RWPE2 (cell line): ENCODE data around the gene COL4A6.

Source experiments
- ATAC-seq: fragments of 200-7000 bp; cut with Tn5 transposase; 3 replicates; pipeline ENCODE4 v1.9.1; 2021; ENCODE audit warnings: low read depth
- DNase-seq: peaks from one replicate; pipeline ENCODE4 v3.0.0-alpha.2; 2020; ENCODE audit warnings: low spot score
- H3K27ac ChIP-seq: fragments of 450-650 bp; 2 replicates; pipeline ENCODE4 v1.5.1; 2017; ENCODE audit warnings: mild to moderate bottlenecking; ENCODE audit not compliant: poor library complexity, severe bottlenecking
- H3K27me3 ChIP-seq: fragments of 250-450 bp; sonication (Bioruptor Pico); 2 replicates; pipeline ENCODE4 v1.5.1; 2021; ENCODE audit warnings: mild to moderate bottlenecking, moderate library complexity; ENCODE audit not compliant: insufficient read depth, poor library complexity, severe bottlenecking
- H3K36me3 ChIP-seq: fragments of 250-450 bp; sonication (Bioruptor Pico); 2 replicates; pipeline ENCODE4 v1.5.1; 2020; ENCODE audit warnings: low read depth, mild to moderate bottlenecking, moderate library complexity
- H3K4me1 ChIP-seq: fragments of 250-450 bp; sonication (Bioruptor Pico); 2 replicates; pipeline ENCODE4 v1.5.1; 2021; ENCODE audit warnings: mild to moderate bottlenecking, moderate library complexity; ENCODE audit not compliant: insufficient read depth, poor library complexity, severe bottlenecking
- H3K4me3 ChIP-seq: fragments of 250-450 bp; sonication (Bioruptor Pico); 2 replicates; pipeline ENCODE4 v1.5.1; 2021; ENCODE audit warnings: mild to moderate bottlenecking, moderate library complexity; ENCODE audit not compliant: severe bottlenecking
- H3K9me3 ChIP-seq: fragments of 250-450 bp; sonication (Bioruptor Pico); 2 replicates; pipeline ENCODE4 v1.5.1; 2021; ENCODE audit warnings: mild to moderate bottlenecking, moderate library complexity; ENCODE audit not compliant: severe bottlenecking
- CTCF ChIP-seq: fragments of 450-650 bp; IDR thresholded peaks from one replicate; pipeline ENCODE4 v1.5.1; 2017; ENCODE audit warnings: mild to moderate bottlenecking, moderate library complexity; ENCODE audit not compliant: poor library complexity, severe bottlenecking

Gene COL4A6

GRCh38 chrX:108275732-108276131, 162.5 kb downstream of the COL4A6 start:
- TF ChIP-seq CTCF: no peak
- Histone ChIP-seq H3K9me3 (no peaks in the 10 kb centered on the region), H3K27me3 (no peaks in the 10 kb centered on the region)

GRCh38 chrX:108271397-108271787, 166.8 kb downstream of the COL4A6 start:
- DNase-seq: no peak
- no peak for TF ChIP-seq CTCF
- no peak for ATAC-seq
- Histone ChIP-seq H3K36me3 (no peaks in the 10 kb centered on the region), H3K4me1 (peaks cover 35% of the 10 kb centered on the region), H3K9me3 (no peaks in the 10 kb centered on the region), H3K4me3 (no peak overlapping the region), H3K27ac (peak overlapping the region; percentile 76), H3K27me3 (no peaks in the 10 kb centered on the region)

More at GRCh38 chrX:108275732-108276131, 162.5 kb downstream of the COL4A6 start:
- Histone ChIP-seq H3K4me3 (no peak overlapping the region), H3K4me1 (peaks cover 13% of the 10 kb centered on the region), H3K36me3 (no peaks in the 10 kb centered on the region), H3K27ac (no peak overlapping the region)
- ATAC-seq (no peak), DNase-seq (no peak)

- Histone ChIP-seq H3K36me3 (no peaks in the 10 kb centered on the region), H3K27ac (peak overlapping the region; percentile 76), H3K4me3 (no peak overlapping the region), H3K9me3 (no peaks in the 10 kb centered on the region), H3K27me3 (no peaks in the 10 kb centered on the region), H3K4me1 (peaks cover 35% of the 10 kb centered on the region)
- DNase-seq: no peak
- peak; percentile 30; the same call in 1 of the 3 replicates for ATAC-seq
- TF ChIP-seq CTCF: no peak
Measured at GRCh38 chrX:108270739-108271396, 167.4 kb downstream of the COL4A6 start.

- H3K27ac ChIP-seq: peak overlapping the region; percentile 76
- no peaks in the 10 kb centered on the region for H3K36me3 ChIP-seq
- H3K27me3 ChIP-seq: no peaks in the 10 kb centered on the region
- H3K4me3 ChIP-seq: no peak overlapping the region
- peaks cover 35% of the 10 kb centered on the region for H3K4me1 ChIP-seq
- H3K9me3 ChIP-seq: no peaks in the 10 kb centered on the region
- ATAC-seq: peak; percentile 97
- peak; percentile 57 for DNase-seq
- TF ChIP-seq CTCF: no peak
Measured at GRCh38 chrX:108270280-108270679, 167.9 kb downstream of the COL4A6 start.

GRCh38 chrX:108268434-108269080, 169.7 kb downstream of the COL4A6 start:
- no peak overlapping the region for H3K27ac ChIP-seq
- DNase-seq (no peak), ATAC-seq (no peak)
- no peak overlapping the region for H3K4me3 ChIP-seq
- no peaks in the 10 kb centered on the region for H3K9me3 ChIP-seq
- H3K36me3 ChIP-seq: no peaks in the 10 kb centered on the region
- H3K4me1 ChIP-seq: peaks cover 35% of the 10 kb centered on the region
- H3K27me3 ChIP-seq: no peaks in the 10 kb centered on the region
- TF ChIP-seq CTCF: no peak
